HepG2 (cell line): ENCODE data around the gene FLACC1.

Source experiments
- THAP11 ChIP-seq: IDR thresholded peaks from 2 replicates; pipeline ENCODE4 v1.6.1; 2016; ENCODE audit warnings: missing biosample characterization, missing genetic modification reagents
- ZNF317 ChIP-seq: sonication (generic); formaldehyde crosslinking; IDR thresholded peaks from 2 replicates; pipeline ENCODE4 v1.5.0; 2020; ENCODE audit warnings: mild to moderate bottlenecking, missing genetic modification reagents
- TF ChIP-seq, protein P1 (sequence below): sonication (generic); formaldehyde crosslinking; IDR thresholded peaks from 2 replicates; pipeline ENCODE4 v1.8.1; 2022; ENCODE audit warnings: low read depth, mild to moderate bottlenecking, missing genetic modification reagents

DNA sequence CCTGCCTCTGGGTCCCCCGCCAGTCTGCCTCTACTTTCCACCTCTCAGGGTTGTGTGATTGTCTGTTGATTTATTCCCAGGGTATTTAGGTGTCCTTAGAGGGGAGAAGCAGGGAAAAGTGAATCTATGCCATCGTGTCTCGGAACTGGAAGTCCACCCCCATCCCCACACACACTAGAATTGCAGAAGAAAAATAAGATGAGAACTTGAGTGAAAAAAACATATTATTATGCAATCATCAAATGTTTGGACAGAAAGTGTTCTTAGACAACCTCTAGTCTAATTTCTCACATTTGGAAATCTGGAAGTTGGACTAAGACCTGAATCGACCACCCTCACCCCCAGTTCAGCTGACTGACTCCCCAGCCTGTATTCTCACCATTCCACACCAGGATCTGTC is 110.9 kb downstream of the FLACC1 start:
- TF ChIP-seq ZNF317 (no peak), THAP11 (CRISPR knock-in tag) (no peak)
- TF ChIP-seq, protein P1, sequence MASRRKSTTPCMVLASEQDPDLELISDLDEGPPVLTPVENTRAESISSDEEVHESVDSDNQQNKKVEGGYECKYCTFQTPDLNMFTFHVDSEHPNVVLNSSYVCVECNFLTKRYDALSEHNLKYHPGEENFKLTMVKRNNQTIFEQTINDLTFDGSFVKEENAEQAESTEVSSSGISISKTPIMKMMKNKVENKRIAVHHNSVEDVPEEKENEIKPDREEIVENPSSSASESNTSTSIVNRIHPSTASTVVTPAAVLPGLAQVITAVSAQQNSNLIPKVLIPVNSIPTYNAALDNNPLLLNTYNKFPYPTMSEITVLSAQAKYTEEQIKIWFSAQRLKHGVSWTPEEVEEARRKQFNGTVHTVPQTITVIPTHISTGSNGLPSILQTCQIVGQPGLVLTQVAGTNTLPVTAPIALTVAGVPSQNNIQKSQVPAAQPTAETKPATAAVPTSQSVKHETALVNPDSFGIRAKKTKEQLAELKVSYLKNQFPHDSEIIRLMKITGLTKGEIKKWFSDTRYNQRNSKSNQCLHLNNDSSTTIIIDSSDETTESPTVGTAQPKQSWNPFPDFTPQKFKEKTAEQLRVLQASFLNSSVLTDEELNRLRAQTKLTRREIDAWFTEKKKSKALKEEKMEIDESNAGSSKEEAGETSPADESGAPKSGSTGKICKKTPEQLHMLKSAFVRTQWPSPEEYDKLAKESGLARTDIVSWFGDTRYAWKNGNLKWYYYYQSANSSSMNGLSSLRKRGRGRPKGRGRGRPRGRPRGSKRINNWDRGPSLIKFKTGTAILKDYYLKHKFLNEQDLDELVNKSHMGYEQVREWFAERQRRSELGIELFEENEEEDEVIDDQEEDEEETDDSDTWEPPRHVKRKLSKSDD (CRISPR knock-in tag) = no peak
